T-helper 9 cell (primary cell): ENCODE results near the gene KLF13.

Source experiments
- DNase-seq: peaks from one replicate; pipeline ENCODE4 v3.0.0-alpha.2; 2020

Gene KLF13

DNA sequence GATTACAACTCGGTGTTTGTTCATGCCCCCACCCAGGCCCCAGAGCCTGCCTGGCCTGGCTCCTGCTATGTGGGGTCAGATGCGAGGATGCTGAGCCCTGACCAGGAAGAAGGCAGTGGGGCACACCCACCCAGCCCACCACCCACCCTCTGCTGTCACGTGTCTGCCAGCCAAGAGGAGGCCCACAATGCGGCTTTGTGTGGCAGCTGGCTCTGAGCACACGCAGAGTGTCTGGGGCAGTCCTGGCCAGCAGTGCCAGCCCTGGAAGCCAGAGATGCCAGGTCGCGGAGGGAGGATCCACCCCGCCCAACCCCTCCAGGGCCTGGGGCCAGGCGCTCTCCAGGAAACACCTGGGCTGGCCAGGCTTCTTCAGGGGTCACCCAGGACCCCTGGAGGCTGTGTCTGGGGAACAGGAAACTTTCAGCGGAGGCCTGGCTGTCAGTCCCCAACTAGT lies 26.4 kb upstream of the KLF13 start:
- DNase-seq = no peak

DNA sequence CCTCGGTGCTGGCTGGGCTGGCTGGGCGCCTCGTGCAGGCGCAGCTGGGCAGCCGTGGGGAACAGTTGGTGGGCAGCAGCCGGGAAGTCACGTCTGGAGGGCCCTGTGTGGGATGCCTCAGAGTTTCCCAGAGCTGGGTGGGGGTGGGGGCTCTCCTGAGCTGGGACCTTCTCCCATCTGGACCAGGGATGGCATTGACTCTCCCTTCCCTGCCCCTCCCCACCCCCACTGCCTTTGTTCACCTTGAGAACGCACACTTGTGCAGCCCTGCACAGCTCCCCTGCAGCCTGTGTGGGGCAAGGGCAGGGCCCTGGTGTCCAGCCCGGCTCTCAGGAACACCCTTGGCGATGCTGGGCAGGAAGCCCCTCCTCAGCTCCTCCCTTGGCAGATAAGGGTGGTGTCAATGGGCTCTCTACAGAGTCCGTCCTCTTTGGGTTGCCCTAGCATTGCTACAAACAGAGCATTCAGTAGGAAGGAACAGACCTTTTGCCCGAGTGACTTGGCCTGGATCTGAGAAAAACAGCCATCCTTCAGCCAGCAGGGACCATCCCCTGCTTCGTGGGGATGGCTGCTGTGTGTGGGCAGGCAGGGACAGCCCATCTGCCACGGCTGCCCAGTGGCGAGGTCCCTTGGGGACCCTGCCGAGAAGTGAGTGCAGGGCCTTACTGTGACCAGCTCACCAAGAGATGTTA lies 25.5 kb upstream of the KLF13 start:
- no peak for DNase-seq

DNA sequence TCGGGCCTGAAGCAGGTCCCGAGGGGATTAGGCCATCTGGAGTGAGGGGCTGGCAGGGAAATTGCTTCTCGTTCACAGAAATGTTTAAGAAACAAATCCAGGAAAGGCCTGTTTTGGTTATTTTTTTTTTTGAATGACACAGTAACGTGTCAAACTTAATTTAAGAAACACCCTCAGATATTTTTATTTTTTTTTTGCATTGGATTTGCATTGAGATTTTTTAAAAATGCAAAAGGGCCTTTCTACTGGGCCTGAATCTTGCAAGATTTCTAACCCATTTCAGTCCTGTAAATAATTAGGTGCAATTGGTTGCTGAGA lies 25.0 kb upstream of the KLF13 start:
- no peak for DNase-seq

DNA sequence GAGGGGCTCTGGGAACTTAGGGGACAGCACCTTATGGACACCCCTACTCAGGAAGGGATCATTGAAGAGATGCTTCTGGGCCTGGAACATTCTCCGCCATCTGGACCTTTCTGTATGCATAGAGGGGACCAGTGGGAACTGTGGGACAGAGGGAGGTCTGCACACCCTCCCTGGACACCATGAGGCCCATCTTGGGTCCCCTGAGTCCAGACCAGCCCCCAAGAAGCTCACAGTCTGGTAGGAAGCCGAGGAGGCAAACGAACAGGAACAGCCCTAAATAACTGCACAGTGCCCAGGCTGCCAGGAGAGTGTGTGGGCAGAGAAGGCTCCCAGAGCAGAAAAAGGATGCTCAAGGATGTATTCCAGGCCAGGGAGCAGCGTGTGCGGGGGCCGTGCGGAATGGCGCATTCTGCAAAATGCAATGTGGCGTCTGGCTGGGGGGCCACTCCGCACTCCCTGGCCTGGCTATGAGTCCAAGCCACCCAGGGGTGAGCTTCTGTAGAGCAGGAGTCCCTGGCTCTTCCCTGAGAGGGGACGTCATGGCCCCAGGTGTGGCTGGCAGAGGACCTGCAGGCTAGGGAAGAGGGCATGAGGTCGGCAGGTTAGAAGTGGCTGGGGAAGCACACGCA lies 24.5 kb upstream of the KLF13 start:
- DNase-seq = no peak

DNA sequence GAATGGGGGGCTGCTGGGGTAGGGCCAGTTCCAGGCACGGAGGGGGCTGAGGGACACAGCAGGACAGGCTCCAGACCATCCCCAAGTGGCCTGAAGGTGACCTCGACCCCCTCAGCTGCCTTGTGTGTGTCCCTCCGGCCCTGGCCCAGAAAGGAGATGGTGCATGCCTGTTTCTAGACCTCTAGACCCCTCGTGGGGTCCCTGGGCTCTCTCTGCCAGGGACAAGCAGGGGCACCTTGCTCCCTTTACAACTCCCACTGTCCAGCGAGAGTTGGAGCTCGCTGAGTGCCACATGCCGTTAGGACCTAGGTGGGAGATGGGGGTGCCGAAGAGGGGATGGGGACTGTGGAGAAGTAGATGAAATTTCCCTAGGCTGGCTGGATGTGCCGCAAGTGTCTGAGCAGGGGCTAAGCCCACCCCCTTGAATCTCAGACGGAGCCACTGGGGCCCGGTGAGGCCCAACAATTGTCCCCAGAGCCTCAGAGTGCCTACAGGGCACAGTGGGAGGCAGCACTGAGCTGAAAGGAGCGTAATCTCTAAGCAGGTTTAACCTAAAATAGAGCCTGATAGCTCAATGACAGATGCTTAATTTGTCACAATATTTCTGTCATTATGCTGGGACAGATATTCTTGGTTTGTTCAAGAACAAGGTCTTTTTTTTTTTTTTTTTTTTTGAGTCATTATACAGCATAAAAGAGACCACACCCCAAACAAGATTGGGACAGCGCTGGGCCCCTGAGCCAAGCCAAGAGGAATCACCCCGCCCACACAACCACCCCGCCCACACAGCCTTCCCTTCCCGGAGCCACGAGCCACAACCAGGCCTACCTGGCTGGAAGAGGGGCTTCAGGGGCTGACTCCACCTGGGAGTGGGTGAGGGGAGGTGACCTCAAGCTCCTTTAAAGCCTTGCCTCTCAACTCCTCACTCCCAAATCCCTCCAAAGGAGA lies 23.6 kb upstream of the KLF13 start:
- DNase-seq = no peak

DNA sequence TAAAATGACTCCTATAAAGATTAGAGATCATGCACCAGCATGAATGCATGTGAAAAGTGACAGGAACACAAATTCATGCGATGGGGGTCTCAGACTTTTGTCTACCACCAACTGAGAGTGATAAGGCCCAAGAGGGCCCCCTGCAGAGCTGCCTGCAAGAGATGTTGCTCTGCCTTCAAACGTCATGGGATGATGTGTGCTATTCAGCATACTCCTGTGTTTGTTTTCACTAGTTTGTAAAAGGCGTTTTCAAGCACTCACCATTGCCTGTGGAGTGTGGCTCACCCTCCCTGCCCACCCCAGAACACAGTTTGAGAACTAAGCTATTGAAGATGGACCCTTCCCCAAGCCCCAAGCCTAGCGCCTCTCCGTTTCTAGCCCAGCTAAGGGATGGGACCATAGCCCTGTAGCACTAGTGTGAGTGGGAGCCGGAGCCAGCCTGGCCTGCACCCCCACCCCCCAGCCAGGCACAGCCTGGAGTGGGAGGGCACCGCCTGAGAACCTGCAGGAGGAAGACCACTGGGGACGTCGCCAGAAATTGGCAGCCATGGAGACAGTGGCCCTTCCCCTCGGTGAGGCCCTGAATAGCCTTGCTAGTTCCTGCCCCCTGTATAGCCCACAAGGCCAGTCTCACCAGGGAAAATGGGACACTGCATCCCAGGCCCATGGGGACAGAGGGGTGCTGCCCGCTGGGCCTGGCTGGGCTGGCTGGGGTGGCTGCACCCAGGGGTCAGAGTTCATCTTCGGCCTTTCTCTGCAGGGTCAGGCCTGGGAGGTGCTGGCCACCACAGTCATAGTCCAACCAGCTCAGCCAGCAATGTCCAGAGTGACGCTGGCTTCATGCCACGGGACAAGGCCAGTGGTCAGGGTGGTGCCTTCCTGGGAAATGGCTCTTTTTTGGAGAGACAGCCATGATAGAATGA lies 22.6 kb upstream of the KLF13 start:
- no peak for DNase-seq

DNA sequence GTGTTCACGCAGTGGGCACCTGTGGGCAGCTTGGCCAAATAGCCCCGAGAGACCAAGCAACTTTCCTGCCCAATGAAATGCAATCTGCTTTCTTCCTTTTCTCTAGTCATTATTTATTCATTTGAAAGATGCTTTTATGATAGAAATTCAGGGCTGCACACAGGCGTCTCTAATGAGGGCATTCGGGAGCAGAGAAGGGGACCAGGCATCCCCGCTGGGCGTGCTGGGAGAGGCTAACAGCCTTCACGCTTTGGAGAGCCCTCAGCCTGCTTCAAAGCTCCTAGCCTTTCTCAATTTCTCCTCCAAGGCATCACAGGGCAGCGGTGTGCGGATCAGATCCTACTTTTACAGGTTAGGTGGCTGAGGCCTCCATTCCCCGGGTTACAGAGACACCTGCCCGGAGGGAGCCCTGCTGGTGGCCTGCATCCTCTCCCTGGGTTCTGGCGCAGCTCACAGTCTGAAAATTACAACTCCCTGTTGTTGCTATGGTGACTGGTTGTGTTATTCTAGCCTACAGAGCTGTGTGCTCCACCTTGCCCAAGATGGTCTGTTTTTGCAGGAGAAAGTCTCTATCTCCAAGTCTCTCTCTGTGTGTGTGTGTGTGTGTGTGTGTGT lies 21.8 kb upstream of the KLF13 start:
- no peak for DNase-seq

DNA sequence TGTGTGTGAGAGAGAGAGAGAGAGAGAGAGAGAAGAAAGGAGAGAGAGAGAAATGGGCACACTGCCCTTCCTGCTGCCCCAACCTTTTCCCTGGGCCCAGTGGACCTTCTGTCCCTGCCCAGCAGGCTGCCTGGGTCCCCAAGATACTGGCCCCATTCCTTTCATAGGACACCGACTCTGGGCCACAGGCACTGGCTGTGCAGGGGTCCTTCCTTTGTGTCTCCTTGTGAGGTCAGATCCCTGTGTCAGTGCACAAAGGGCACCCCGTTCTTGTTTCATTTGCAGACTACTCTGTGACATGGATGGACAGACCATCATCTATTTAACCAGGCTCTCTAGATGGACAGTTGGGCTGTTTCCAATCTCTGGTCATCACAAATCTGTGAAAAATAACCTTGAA lies 21.3 kb upstream of the KLF13 start:
- no peak for DNase-seq

DNA sequence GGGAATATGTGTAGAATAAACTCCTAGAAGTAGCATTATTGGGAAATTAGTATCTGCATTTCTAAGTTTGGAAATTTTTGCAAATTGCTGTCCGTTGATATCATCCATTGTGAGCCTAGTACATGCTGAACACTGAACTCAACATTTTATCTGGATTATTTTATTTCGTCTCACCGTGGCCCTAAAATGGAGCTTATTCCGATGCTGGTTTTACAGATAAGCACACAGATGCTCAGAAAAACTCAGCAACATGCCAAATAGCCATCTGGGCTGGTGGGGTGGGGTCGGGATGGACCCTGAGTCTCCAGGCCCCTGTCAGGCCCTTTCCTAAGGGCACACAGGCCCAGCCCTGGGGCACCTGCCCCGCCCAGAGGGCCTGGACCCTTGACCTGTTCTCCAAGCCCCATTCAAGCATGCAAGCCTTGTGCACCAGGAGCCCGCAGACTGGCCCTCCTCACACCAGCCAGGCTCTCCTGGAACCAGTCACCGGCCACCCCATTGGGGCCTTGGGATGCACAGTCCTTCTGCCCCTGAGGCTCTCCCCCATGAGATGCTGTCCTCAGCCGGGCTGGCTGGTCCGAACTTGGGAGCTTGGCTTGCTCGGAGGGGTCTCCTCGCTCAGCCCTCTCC lies 20.7 kb upstream of the KLF13 start:
- no peak for DNase-seq

DNA sequence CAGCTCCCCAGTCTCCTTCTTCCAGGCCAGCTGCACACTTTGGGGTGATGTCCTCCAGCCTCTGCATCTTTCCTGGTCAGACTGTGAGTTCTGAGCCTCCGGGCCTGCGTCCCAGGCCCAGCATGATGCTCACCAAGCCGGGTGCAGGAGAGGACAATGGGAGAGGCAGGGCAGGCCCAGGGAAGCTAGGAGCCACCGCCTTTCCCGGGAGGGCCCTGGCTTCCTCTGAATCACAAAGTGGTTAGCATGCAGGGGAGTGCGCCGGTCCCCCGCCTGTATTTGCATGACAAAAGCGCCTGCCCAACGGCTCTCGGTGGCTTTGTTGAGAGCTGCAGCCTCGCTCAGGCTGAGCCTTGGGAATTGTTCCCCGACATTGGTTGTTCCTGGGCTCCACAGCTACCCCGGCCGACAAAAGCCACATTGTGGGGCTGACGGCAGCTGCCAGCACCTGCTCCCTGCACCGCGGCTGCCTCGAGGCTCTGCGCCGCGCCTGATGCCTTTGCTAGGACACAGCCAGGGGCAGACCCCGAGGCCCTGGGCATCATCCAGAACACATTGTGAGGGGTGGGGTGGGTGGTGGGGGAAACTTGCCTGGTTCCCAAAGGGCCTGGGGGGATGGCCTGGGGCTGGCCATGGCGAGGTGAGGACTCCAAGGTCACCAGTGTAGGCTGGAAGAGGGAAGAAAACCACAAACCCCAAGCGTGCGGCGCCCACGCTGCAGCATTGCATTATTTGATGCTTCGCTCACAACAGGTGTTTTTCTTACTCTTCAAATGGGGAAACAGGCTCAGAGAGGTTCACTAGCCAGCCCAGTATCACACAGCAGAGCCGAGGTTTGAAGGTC lies 20.0 kb upstream of the KLF13 start:
- DNase-seq = no peak

DNA sequence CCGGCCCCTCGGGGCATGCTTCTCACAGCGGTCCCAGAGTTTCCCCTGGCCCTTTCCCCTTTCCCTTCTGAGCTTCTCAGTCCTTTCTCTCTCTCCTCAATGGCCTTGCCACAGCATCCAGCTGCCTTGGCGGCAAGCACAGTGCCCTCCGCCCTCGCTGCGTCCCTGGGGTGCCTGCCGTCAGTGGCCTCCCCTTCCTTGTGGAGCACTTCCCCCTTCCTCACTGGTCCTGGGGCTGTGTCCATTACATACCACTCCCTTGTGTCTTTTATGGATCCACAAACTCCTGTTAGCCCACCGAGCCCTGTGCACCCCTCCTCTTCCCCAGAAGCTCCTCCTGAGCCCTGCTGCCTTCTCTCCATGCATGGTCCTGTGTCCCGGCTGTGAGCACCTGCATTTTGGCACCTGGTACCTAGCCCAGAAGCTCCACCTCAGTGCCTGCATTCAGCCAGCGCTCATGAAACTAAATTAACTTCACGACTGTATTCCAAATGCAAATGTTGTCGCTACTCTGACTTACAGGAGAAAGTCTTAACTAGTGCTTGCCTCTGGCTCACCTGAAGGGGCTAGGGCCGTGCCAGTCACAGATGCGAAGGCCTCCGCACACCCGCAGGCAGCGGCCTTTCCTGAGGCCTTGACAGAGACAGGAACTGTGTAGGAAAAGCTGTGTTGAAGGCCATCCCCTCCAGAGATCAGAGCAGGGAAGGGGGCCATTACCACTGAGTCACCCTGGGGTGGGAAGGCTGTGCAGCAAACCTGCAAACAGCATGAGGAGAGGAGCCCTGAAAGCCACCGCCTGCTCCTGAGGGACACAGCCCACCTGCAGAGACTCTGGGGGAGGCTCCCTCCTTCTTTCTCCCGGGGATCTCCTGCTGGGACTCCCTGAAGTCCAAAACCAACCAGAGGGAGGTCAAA lies 19.1 kb upstream of the KLF13 start:
- no peak for DNase-seq

DNA sequence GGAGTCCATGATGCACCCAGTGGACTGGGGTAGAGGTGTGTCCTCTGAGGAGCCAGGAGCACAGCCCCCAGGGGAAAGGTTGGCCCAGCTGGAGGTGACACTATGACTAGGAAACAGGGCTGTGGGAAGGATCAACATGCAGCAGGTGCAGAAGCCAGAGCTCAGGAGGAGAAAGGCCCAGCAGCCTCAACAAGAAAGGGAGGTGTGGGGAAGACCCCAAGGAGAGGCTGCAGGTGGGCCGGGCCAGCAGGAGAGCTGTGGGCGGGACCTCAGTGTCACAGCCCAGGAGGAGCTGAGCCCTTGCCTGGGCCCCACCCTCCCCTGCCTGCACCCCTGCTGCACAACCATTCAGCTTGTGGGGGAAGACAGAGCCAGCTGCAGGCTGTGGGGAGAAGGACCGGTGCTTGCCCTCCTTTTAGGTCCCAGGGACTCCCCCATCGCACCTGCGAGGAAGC lies 18.4 kb upstream of the KLF13 start:
- DNase-seq = no peak

DNA sequence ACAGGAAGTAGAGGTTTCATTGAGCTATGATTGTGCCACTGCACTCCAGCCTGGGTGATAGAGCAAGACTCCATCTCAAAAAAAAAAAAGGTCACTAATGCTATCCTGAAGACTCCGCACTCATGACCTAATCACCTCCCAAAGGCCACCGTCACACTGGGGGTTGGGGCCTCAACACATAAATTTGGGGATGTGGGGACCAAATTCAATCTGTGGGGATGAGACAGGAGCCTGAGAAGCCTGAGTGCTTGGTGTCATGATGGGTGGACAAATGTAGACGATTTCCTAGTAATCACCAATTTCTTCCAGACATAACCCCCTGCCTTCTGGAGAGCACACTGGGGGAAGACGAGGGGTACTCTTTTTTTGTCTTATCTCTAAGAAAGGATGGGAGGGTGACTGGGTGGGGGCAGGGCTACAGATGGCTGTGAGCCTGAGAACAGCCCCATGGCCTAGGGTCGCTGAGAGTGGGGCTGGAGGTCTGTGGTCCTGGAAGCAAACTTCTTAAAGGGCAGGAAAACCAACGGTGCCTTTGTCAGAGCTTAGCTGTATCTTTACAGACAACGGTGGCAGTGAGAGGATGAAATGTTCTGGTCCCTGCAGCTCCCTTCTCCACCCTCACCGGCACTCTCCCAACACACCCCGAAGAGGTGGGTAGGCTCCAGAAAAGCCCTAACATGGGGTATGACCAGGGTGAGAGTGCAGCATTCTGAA lies 16.6 kb upstream of the KLF13 start:
- no peak for DNase-seq

DNA sequence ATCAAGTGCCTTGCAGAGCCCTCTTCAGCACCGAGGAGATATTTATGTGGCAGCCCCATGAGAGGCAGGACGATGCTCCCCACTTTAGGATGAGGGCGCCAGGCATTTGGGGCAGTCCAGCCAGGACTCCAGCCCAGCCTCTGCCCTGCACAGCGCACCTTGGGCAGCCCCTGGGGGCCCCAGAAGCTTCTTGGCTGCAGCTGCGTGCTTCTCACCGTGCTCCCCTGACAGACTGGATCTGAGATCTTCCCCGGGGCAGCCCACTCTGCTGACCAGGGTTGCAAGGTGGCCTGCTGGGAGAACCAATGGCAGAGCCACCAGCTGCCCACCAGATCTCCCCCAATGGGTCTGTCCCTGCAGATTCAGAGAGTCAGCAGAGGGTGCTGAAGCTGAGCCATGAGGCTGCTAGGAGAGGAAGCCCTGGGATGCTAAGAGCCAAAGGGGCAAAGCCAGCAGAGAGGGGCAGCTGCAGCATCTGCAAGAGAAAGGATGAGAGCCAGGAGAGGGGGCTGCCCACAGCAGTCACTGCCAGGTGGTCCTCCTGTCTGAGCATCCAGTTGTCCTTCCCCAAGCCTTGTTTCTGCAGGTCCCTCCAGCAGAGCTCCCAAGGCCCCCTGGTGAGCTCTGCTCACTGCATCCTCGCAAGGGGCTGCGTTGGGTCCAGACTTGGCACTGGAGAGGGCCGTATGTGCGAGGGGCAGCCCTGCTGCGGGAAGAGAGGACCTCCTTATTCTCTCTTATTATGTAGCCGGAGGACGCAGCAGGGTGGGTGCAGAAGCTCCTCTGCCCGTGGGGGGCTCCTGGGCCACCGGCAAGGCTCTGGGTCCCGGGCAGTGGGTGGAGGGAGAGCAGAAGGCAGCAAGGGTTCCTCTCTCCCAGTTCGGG lies 14.7 kb upstream of the KLF13 start:
- no peak for DNase-seq

DNA sequence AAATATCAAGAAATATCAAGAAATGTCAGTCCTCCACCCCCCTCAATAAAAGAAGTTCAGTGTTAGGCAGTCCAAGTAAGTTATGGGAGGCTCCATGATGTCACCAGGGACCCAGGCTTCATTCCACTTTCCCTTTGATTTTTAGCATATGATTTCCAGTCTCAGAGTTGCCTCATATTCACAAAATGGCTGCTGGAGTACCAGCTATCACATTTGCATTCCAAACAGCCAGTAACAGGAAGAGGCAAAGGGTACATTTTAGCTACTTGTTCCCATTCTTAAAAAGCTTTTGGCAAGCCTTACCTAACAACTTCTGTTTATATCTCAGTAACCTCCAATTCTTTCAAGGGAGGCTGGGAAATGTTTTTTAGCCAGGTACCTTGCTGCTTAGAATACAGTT lies 13.4 kb upstream of the KLF13 start:
- no peak for DNase-seq

DNA sequence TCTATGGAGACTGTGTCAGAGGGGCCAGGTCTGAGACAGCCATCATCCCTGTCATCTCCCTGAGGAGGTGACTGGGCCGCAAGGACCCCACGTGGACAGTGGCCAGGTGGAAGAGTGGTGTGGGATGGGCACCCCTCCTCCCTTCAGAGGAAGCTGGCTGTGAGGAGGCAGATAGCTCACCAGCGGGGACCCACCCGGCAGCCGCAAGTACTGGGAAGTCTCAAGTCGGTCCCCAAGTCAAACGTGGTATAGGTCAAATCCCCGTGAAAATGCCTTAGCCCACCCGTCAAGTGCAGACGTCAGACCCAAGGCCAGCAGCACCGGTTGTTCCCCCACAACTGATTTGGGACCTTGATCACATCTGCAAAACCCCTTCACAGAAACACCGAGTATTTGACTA lies 12.3 kb upstream of the KLF13 start:
- no peak for DNase-seq

DNA sequence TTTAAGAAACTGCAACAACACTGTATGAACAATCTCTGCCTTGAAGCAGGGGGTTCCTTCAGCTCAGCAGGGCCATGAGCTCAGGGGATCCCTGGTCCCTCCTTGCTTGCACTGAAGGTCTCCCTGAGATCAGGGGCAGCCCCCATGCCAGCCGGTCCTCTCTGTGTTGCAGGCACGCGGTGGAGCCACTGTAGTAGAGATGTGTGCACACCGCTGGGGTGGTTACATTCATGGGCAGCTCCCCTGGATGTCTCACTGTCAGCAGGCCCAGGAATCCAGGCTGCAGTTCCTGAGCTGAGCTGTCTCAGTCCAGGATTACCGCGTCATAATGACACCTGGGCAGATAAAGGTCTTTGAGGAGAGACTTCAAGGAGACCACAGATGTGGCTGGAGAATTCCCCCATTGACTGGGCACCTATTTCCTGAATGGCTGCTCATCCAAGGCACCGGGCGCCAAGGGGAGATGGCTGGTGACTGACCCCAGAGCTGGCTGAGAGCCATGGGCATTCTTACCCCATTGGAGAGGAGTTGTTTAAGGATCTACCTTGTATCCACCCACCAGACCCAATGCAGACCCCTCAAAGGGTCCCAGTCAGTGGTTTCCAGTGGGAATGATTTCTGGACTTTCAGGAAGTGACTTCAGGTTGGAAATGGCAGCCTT lies 10.4 kb upstream of the KLF13 start:
- DNase-seq = no peak
